Stimulated activated CD4-positive, alpha-beta T cell treated with anti-CD3 and anti-CD28 coated beads, TNF-alpha, amount 100 ng/mL, for 24 hours (primary cell): ENCODE data around the gene MCF2L2.

Experiments used
- DNase-seq, 3 experiments: peaks; one replicate each; pipeline ENCODE4 v3.0.0-alpha.2; 2020; ENCODE audit warnings: low read depth in 3 of 3

Gene MCF2L2

GRCh38 chr3:183129243-183129642, 299.2 kb downstream of the MCF2L2 start:
- DNase-seq: no peak

GRCh38 chr3:183128709-183129108, 299.7 kb downstream of the MCF2L2 start:
- DNase-seq: no peak
